WTC11 (cell line): ENCODE results near the gene CTRB1. TPM values are rescaled to one million over a fixed set of nuclear protein-coding genes. Genes with fewer than 3 reads are reported as not detected.
"Not testable (repeated sequence)": the region's sequence is repeated elsewhere in the genome, so short reads cannot be mapped to it uniquely, and the experiment has no call there.

Experiments
- ATAC-seq: fragments of 200-7000 bp; cut with Tn5 transposase; 2 replicates; pipeline ENCODE4 v1.10.0; 2021; ENCODE audit warnings: mild to moderate bottlenecking, moderate library complexity
- CTCF ChIA-PET: fragments of 300-600 bp; sonication (Branson Sonifier 250); formaldehyde crosslinking; loops from one replicate; lab custom pipeline; 2021; ENCODE audit warnings: antibody characterized with exemption; lab: Charles Lee
- POLR2A ChIA-PET: fragments of 350-600 bp; sonication (Branson Sonifier 250); formaldehyde crosslinking; loops from one replicate; lab custom pipeline; 2021; ENCODE audit warnings: antibody characterized with exemption; lab: Charles Lee
- DNase-seq: peaks from one replicate; pipeline ENCODE4 v3.0.0; 2021; ENCODE audit warnings: low spot score
- H3K27ac Mint-ChIP-seq: 2 replicates; pipeline ENCODE4 v1.8.0; 2021; ENCODE audit warnings: mixed read lengths
- H3K27me3 Mint-ChIP-seq: 2 replicates; pipeline ENCODE4 v1.8.0; 2021; ENCODE audit warnings: low read depth, mild to moderate bottlenecking, moderate library complexity, mixed read lengths
- H3K36me3 Mint-ChIP-seq: 2 replicates; pipeline ENCODE4 v1.8.0; 2021; ENCODE audit warnings: mixed read lengths
- H3K4me1 Mint-ChIP-seq: 2 replicates; pipeline ENCODE4 v1.8.0; 2022; ENCODE audit warnings: mixed read lengths
- H3K4me3 Mint-ChIP-seq: 2 replicates; pipeline ENCODE4 v1.8.0; 2021; ENCODE audit warnings: mild to moderate bottlenecking, moderate library complexity, mixed read lengths
- H3K9me3 Mint-ChIP-seq: 2 replicates; pipeline ENCODE4 v1.8.0; 2021; ENCODE audit warnings: mixed read lengths
- ATF1 ChIP-seq: sonication (generic); formaldehyde crosslinking; IDR thresholded peaks from 2 replicates; pipeline ENCODE4 v1.8.1; 2023; ENCODE audit warnings: mild to moderate bottlenecking, moderate library complexity, missing genetic modification reagents
- FOXK1 ChIP-seq: sonication (generic); formaldehyde crosslinking; IDR thresholded peaks from 2 replicates; pipeline ENCODE4 v1.8.0; 2022; ENCODE audit warnings: mild to moderate bottlenecking, moderate library complexity, missing genetic modification reagents
- MXD4 ChIP-seq: fragments of 250-450 bp; sonication (Bioruptor Pico); IDR thresholded peaks from 2 replicates; pipeline ENCODE4 v1.8.0; 2021; ENCODE audit warnings: mild to moderate bottlenecking, moderate library complexity, borderline replicate concordance
- NFATC4 ChIP-seq: fragments of 250-450 bp; sonication (Bioruptor Pico); IDR thresholded peaks from 2 replicates; pipeline ENCODE4 v1.9.0; 2021; ENCODE audit warnings: mild to moderate bottlenecking
- SOX15 ChIP-seq: fragments of 250-450 bp; sonication (Bioruptor Pico); IDR thresholded peaks from 2 replicates; pipeline ENCODE4 v1.9.0; 2021; ENCODE audit warnings: mild to moderate bottlenecking
- TCF7 ChIP-seq: sonication (generic); formaldehyde crosslinking; IDR thresholded peaks from 2 replicates; pipeline ENCODE4 v1.8.0; 2022; ENCODE audit warnings: mild to moderate bottlenecking, low read depth, missing genetic modification reagents, moderate library complexity
- ZNF121 ChIP-seq: sonication (generic); formaldehyde crosslinking; IDR thresholded peaks from 2 replicates; pipeline ENCODE4 v1.8.0; 2023; ENCODE audit warnings: missing genetic modification reagents
- ZNF138 ChIP-seq: sonication (generic); formaldehyde crosslinking; conservative IDR thresholded peaks from 2 replicates; pipeline ENCODE4 v1.8.1; 2022; ENCODE audit warnings: mild to moderate bottlenecking, moderate library complexity, missing genetic modification reagents
- total RNA-seq: library from RNA; stranded (reverse); gene quantifications from 3 replicates; pipeline ENCODE4 v1.2.3, GENCODE V29; 2021
- TF ChIP-seq, protein P1 (sequence below): sonication (generic); formaldehyde crosslinking; IDR thresholded peaks from 2 replicates; pipeline ENCODE4 v1.8.1; 2023; ENCODE audit warnings: mild to moderate bottlenecking, moderate library complexity, missing genetic modification reagents
- TF ChIP-seq, protein P2 (sequence below): fragments of 250-450 bp; sonication (Bioruptor Pico); IDR thresholded peaks from 2 replicates; pipeline ENCODE4 v1.9.0; 2021; ENCODE audit warnings: mild to moderate bottlenecking, borderline replicate concordance
- TF ChIP-seq, protein P3 (sequence below): sonication (generic); formaldehyde crosslinking; IDR thresholded peaks from 2 replicates; pipeline ENCODE4 v1.8.0; 2023; ENCODE audit warnings: missing genetic modification reagents, mild to moderate bottlenecking, borderline replicate concordance
- TF ChIP-seq, protein P4 (sequence below): sonication (generic); formaldehyde crosslinking; IDR thresholded peaks from 2 replicates; pipeline ENCODE4 v1.8.1; 2022; ENCODE audit warnings: missing genetic modification reagents, borderline replicate concordance
- TF ChIP-seq, protein P5 (sequence below): fragments of 200-600 bp; IDR thresholded peaks from 2 replicates; pipeline ENCODE4 v1.8.0; 2022; ENCODE audit warnings: antibody characterized with exemption
- TF ChIP-seq, protein P6 (sequence below): sonication (generic); formaldehyde crosslinking; IDR thresholded peaks from 2 replicates; pipeline ENCODE4 v1.8.0; 2022; ENCODE audit warnings: mild to moderate bottlenecking, missing genetic modification reagents

CTRB1 gene
- total RNA-seq, 1 experiment from 2014 or later, result 3.9 TPM

DNA sequence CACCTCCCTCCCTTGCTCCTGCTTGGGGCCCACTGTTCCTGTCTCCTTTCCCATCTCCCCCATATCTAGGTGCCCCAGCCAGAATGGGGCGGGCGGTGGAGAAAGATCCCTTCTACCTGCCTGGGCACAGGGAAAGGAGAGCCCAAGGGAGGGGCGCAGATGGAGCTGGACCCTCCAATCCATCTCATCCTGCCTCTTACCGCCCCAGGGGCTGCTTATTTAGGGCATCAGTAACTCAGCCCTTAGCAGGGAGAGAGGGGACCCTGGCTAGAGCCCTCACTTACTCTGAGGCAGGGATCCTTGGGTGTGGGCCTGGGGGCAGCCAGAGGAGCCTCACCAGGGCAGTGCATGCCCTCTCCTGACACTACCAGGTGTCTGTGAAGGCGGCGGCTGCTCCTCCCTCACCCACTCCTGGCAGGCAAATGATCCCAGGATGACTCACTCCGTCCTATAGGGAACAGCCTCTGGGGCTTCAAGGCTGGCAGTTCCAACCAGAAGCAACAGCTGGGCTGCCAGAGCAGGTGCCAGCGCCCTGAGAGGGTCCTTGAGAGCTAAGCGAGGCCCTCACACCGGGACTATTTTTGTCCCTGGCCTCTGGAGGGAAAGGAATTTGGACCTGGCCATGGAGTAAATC lies 49.0 kb downstream of the CTRB1 start (continued):
- TF ChIP-seq, protein P1, sequence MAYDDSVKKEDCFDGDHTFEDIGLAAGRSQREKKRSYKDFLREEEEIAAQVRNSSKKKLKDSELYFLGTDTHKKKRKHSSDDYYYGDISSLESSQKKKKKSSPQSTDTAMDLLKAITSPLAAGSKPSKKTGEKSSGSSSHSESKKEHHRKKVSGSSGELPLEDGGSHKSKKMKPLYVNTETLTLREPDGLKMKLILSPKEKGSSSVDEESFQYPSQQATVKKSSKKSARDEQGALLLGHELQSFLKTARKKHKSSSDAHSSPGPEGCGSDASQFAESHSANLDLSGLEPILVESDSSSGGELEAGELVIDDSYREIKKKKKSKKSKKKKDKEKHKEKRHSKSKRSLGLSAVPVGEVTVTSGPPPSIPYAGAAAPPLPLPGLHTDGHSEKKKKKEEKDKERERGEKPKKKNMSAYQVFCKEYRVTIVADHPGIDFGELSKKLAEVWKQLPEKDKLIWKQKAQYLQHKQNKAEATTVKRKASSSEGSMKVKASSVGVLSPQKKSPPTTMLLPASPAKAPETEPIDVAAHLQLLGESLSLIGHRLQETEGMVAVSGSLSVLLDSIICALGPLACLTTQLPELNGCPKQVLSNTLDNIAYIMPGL (CRISPR knock-in tag), result no peak
- TF ChIP-seq FOXK1 (CRISPR knock-in tag), result no peak
- no peak for TF ChIP-seq TCF7 (CRISPR knock-in tag)
- TF ChIP-seq SOX15, result no peak
- no peak for TF ChIP-seq NFATC4
- TF ChIP-seq, protein P2, sequence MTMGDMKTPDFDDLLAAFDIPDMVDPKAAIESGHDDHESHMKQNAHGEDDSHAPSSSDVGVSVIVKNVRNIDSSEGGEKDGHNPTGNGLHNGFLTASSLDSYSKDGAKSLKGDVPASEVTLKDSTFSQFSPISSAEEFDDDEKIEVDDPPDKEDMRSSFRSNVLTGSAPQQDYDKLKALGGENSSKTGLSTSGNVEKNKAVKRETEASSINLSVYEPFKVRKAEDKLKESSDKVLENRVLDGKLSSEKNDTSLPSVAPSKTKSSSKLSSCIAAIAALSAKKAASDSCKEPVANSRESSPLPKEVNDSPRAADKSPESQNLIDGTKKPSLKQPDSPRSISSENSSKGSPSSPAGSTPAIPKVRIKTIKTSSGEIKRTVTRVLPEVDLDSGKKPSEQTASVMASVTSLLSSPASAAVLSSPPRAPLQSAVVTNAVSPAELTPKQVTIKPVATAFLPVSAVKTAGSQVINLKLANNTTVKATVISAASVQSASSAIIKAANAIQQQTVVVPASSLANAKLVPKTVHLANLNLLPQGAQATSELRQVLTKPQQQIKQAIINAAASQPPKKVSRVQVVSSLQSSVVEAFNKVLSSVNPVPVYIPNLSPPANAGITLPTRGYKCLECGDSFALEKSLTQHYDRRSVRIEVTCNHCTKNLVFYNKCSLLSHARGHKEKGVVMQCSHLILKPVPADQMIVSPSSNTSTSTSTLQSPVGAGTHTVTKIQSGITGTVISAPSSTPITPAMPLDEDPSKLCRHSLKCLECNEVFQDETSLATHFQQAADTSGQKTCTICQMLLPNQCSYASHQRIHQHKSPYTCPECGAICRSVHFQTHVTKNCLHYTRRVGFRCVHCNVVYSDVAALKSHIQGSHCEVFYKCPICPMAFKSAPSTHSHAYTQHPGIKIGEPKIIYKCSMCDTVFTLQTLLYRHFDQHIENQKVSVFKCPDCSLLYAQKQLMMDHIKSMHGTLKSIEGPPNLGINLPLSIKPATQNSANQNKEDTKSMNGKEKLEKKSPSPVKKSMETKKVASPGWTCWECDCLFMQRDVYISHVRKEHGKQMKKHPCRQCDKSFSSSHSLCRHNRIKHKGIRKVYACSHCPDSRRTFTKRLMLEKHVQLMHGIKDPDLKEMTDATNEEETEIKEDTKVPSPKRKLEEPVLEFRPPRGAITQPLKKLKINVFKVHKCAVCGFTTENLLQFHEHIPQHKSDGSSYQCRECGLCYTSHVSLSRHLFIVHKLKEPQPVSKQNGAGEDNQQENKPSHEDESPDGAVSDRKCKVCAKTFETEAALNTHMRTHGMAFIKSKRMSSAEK (CRISPR knock-in tag), result no peak
- TF ChIP-seq, protein P3, sequence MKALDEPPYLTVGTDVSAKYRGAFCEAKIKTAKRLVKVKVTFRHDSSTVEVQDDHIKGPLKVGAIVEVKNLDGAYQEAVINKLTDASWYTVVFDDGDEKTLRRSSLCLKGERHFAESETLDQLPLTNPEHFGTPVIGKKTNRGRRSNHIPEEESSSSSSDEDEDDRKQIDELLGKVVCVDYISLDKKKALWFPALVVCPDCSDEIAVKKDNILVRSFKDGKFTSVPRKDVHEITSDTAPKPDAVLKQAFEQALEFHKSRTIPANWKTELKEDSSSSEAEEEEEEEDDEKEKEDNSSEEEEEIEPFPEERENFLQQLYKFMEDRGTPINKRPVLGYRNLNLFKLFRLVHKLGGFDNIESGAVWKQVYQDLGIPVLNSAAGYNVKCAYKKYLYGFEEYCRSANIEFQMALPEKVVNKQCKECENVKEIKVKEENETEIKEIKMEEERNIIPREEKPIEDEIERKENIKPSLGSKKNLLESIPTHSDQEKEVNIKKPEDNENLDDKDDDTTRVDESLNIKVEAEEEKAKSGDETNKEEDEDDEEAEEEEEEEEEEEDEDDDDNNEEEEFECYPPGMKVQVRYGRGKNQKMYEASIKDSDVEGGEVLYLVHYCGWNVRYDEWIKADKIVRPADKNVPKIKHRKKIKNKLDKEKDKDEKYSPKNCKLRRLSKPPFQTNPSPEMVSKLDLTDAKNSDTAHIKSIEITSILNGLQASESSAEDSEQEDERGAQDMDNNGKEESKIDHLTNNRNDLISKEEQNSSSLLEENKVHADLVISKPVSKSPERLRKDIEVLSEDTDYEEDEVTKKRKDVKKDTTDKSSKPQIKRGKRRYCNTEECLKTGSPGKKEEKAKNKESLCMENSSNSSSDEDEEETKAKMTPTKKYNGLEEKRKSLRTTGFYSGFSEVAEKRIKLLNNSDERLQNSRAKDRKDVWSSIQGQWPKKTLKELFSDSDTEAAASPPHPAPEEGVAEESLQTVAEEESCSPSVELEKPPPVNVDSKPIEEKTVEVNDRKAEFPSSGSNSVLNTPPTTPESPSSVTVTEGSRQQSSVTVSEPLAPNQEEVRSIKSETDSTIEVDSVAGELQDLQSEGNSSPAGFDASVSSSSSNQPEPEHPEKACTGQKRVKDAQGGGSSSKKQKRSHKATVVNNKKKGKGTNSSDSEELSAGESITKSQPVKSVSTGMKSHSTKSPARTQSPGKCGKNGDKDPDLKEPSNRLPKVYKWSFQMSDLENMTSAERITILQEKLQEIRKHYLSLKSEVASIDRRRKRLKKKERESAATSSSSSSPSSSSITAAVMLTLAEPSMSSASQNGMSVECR, result no peak
- TF ChIP-seq, protein P4, sequence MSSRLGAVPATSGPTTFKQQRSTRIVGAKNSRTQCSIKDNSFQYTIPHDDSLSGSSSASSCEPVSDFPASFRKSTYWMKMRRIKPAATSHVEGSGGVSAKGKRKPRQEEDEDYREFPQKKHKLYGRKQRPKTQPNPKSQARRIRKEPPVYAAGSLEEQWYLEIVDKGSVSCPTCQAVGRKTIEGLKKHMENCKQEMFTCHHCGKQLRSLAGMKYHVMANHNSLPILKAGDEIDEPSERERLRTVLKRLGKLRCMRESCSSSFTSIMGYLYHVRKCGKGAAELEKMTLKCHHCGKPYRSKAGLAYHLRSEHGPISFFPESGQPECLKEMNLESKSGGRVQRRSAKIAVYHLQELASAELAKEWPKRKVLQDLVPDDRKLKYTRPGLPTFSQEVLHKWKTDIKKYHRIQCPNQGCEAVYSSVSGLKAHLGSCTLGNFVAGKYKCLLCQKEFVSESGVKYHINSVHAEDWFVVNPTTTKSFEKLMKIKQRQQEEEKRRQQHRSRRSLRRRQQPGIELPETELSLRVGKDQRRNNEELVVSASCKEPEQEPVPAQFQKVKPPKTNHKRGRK (CRISPR knock-in tag), result no peak
- no peak for TF ChIP-seq ZNF121
- TF ChIP-seq ZNF138 (CRISPR knock-in tag), result no peak
- TF ChIP-seq ATF1 (CRISPR knock-in tag), result no peak
- TF ChIP-seq, protein P5, sequence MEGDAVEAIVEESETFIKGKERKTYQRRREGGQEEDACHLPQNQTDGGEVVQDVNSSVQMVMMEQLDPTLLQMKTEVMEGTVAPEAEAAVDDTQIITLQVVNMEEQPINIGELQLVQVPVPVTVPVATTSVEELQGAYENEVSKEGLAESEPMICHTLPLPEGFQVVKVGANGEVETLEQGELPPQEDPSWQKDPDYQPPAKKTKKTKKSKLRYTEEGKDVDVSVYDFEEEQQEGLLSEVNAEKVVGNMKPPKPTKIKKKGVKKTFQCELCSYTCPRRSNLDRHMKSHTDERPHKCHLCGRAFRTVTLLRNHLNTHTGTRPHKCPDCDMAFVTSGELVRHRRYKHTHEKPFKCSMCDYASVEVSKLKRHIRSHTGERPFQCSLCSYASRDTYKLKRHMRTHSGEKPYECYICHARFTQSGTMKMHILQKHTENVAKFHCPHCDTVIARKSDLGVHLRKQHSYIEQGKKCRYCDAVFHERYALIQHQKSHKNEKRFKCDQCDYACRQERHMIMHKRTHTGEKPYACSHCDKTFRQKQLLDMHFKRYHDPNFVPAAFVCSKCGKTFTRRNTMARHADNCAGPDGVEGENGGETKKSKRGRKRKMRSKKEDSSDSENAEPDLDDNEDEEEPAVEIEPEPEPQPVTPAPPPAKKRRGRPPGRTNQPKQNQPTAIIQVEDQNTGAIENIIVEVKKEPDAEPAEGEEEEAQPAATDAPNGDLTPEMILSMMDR, result no peak
- TF ChIP-seq, protein P6, sequence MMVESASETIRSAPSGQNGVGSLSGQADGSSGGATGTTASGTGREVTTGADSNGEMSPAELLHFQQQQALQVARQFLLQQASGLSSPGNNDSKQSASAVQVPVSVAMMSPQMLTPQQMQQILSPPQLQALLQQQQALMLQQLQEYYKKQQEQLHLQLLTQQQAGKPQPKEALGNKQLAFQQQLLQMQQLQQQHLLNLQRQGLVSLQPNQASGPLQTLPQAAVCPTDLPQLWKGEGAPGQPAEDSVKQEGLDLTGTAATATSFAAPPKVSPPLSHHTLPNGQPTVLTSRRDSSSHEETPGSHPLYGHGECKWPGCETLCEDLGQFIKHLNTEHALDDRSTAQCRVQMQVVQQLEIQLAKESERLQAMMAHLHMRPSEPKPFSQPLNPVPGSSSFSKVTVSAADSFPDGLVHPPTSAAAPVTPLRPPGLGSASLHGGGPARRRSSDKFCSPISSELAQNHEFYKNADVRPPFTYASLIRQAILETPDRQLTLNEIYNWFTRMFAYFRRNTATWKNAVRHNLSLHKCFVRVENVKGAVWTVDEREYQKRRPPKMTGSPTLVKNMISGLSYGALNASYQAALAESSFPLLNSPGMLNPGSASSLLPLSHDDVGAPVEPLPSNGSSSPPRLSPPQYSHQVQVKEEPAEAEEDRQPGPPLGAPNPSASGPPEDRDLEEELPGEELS (CRISPR knock-in tag), result no peak
- no peak for TF ChIP-seq MXD4 (CRISPR knock-in tag)

DNA sequence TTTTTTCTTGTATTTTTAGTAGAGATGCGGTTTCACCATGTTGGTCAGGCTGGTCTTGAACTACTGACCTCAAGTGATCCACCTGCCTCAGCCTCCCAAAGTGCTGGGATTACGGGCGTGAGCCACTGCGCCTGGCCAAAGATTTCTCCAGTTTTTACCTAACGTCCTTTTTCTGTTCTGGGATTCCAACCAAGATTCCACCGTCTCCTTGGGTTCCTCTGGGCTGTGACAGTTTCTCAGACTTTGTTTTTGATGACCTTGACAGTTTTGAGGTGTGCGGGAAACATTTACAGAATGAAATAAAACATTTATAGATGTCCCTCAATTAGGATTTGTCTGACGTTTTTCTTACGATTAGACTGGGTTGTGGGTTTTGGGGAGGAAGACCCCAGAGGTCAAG lies 50.6 kb downstream of the CTRB1 start:
- CTCF ChIA-PET, result interaction anchor here (0.6 kb wide), 1 partner anchor 15 kb away, joined by 3 read pairs; no protein-coding TSS in a partner anchor
- DNase-seq, H3K27me3 Mint-ChIP-seq, ATAC-seq, H3K36me3 Mint-ChIP-seq, POLR2A ChIA-PET, H3K9me3 Mint-ChIP-seq, H3K4me3 Mint-ChIP-seq: not testable (repeated sequence)
- H3K4me1 Mint-ChIP-seq, result peaks cover 12% of the 10 kb centered on the region
- 0 out of 2 replicates have a peak overlapping the region, but pooled peaks have one; percentile 63 for H3K27ac Mint-ChIP-seq
